HCT116 (cell line): ENCODE results near the gene CEMP1. TPM values are rescaled to one million over a fixed set of nuclear protein-coding genes. Genes with fewer than 3 reads are reported as not detected.

ENCODE experiments used
- ATAC-seq: fragments of 200-7000 bp; cut with Tn5 transposase; 2 replicates; pipeline ENCODE4 v1.9.1; 2020; ENCODE audit warnings: mild to moderate bottlenecking, moderate library complexity
- BruUV-seq: library from RNA; stranded (reverse); fragments of 400-500 nt; replicated peaks from 2 replicates; lab custom pipeline; 2021; lab: Mats Ljungman, UMichigan
- CTCF ChIA-PET: fragments of 300-600 bp; sonication (Branson Sonifier 250); formaldehyde crosslinking; loops from one replicate; lab custom pipeline; 2021; ENCODE audit warnings: antibody characterized with exemption; lab: Charles Lee
- POLR2A ChIA-PET: fragments of 300-600, 350-600 bp; sonication (Branson Sonifier 250); formaldehyde crosslinking; loops from one replicate; lab custom pipeline; 2021; ENCODE audit warnings: antibody characterized with exemption; lab: Charles Lee
- RAD21 ChIA-PET, 2 experiments: fragments of 300-600 bp; sonication (Branson Sonifier 250); formaldehyde crosslinking; loops; one replicate each; lab custom pipeline; 2023; ENCODE audit warnings: low total read pairs in 2 of 2; ENCODE audit not compliant: uncharacterized antibody in 2 of 2, unreplicated experiment in 2 of 2, low non-redundant PET in 1 of 2; lab: Charles Lee
- DNase-seq: peaks from one replicate; pipeline ENCODE4 v3.0.0-alpha.2; 2010; ENCODE audit warnings: low read depth, low spot score
- H2AFZ ChIP-seq: fragments of 200-600 bp; shearing (Covaris generic), sonication (generic); 2 replicates; pipeline ENCODE4 v1.6.1; 2017; ENCODE audit warnings: low read depth, mixed run types, mixed read lengths, antibody characterized with exemption, low read length; ENCODE audit not compliant: poor library complexity, severe bottlenecking
- H3K27ac ChIP-seq: 2 replicates; pipeline ENCODE4 v1.5.1; 2012; ENCODE audit warnings: low read depth, low read length
- H3K27me3 ChIP-seq: fragments of 200-600 bp; sonication (generic); 2 replicates; pipeline ENCODE4 v1.6.1; 2016; ENCODE audit warnings: mixed run types, low read length, mixed read lengths; ENCODE audit not compliant: insufficient read depth
- H3K36me3 ChIP-seq, 2 experiments: fragments of 200-500 bp in 1 of 2; fragments of 200-600 bp in 1 of 2; sonication (Bioruptor generic) in 1 of 2; sonication (generic) in 1 of 2; 2 replicates each; pipeline versions ENCODE4 v1.5.1 to v1.6.1; 2014 to 2016; ENCODE audit warnings: low read length in 2 of 2, inconsistent platforms in 1 of 2, mixed read lengths in 1 of 2, mixed run types in 1 of 2; ENCODE audit not compliant: insufficient read depth in 2 of 2, control insufficient read depth in 1 of 2
- H3K4me1 ChIP-seq, 2 experiments: fragments of 200-600 bp in 1 of 2; sonication (generic) in 1 of 2; 2 replicates each; pipeline versions ENCODE4 v1.5.1 to v1.6.1; 2012 to 2017; ENCODE audit warnings: low read length in 2 of 2, inconsistent platforms in 1 of 2, mild to moderate bottlenecking in 1 of 2, mixed read lengths in 1 of 2, mixed run types in 1 of 2, moderate library complexity in 1 of 2; ENCODE audit not compliant: insufficient read depth in 2 of 2, control insufficient read depth in 1 of 2
- H3K4me2 ChIP-seq: fragments of 200-600 bp; sonication (generic); 2 replicates; pipeline ENCODE4 v1.6.1; 2017; ENCODE audit warnings: mixed run types, low read length, mixed read lengths
- H3K4me3 ChIP-seq, 2 experiments: fragments of 200-600 bp in 1 of 2; sonication (generic) in 1 of 2; replicated peaks in 1 of 2; 2 replicates each; pipeline ENCODE4 v1.5.1; 2011 to 2016; ENCODE audit warnings: low read length in 2 of 2, control low read depth in 1 of 2, low read depth in 1 of 2, mild to moderate bottlenecking in 1 of 2, mixed read lengths in 1 of 2, mixed run types in 1 of 2
- H3K79me2 ChIP-seq: fragments of 200-600 bp; sonication (generic); 2 replicates; pipeline ENCODE4 v1.6.1; 2017; ENCODE audit warnings: mild to moderate bottlenecking, mixed run types, low read length, moderate library complexity, mixed read lengths; ENCODE audit not compliant: insufficient read depth
- H3K9ac ChIP-seq: fragments of 200-600 bp; sonication (generic); 2 replicates; pipeline ENCODE4 v1.6.1; 2016; ENCODE audit warnings: low read length, mixed read lengths
- H3K9me2 ChIP-seq: fragments of 200-600 bp; sonication (generic), shearing (Covaris generic); 2 replicates; pipeline ENCODE4 v1.6.1; 2017; ENCODE audit warnings: mixed run types, mild to moderate bottlenecking, moderate library complexity; ENCODE audit not compliant: insufficient read depth
- H3K9me3 ChIP-seq, 2 experiments: fragments of 200-500 bp in 1 of 2; fragments of 200-600 bp in 1 of 2; sonication (Bioruptor generic) in 1 of 2; sonication (generic) in 1 of 2; 2 replicates each; pipeline ENCODE4 v1.6.1; 2014 to 2017; ENCODE audit warnings: low read length in 2 of 2, mixed read lengths in 2 of 2, inconsistent platforms in 1 of 2, low read depth in 1 of 2, mild to moderate bottlenecking in 1 of 2, mixed run types in 1 of 2, moderate library complexity in 1 of 2; ENCODE audit not compliant: control insufficient read depth in 1 of 2, insufficient read depth in 1 of 2
- H4K20me1 ChIP-seq: fragments of 200-600 bp; sonication (generic), shearing (Covaris generic); 2 replicates; pipeline ENCODE4 v1.6.1; 2017; ENCODE audit warnings: mixed run types, mild to moderate bottlenecking, moderate library complexity; ENCODE audit not compliant: insufficient read depth
- CBX3 ChIP-seq: IDR thresholded peaks from 2 replicates; pipeline ENCODE4 v1.6.1; 2012; ENCODE audit warnings: low read depth
- CTCF ChIP-seq, 3 experiments: fragments of 200-600 bp in 1 of 3; sonication (generic) in 1 of 3; IDR thresholded peaks in 2 of 3; conservative IDR thresholded peaks in 1 of 3; 2 replicates each; pipeline ENCODE4 v1.5.1; 2012 to 2017; ENCODE audit warnings: low read depth in 2 of 3, low read length in 2 of 3, antibody characterized with exemption in 1 of 3, borderline replicate concordance in 1 of 3, control low read depth in 1 of 3, mild to moderate bottlenecking in 1 of 3, mixed read lengths in 1 of 3, mixed run types in 1 of 3, moderate library complexity in 1 of 3; ENCODE audit not compliant: insufficient read depth in 1 of 3
- FOSL1 ChIP-seq: IDR thresholded peaks from 2 replicates; pipeline ENCODE4 v1.6.1; 2012; ENCODE audit warnings: low read depth
- intact Hi-C: fragments of 100-400 bp; cut with micrococcal nuclease; formaldehyde crosslinking; loops from 2 replicates; pipeline ENCODE4 v1.10.0; 2022
- total RNA-seq: library from RNA; stranded (reverse); gene quantifications from one replicate; pipeline ENCODE4 v1.2.1, GENCODE V29; 2021; ENCODE audit not compliant: unreplicated experiment

The CEMP1 gene
- total RNA-seq, 1 experiment from 2014 or later, result 0.32 TPM

- intact Hi-C loops, result no loop called here
- POLR2A ChIA-PET, result no interaction called here
- Histone ChIP-seq H3K9me3 (no peaks in the 10 kb centered on the region), H3K27ac (no peak overlapping the region), H3K9me2 (no peaks in the 10 kb centered on the region), H3K4me3 (no peak overlapping the region), H3K27me3 (no peaks in the 10 kb centered on the region), H3K4me2 (no peak overlapping the region), H4K20me1 (no peaks in the 10 kb centered on the region), H2AFZ (no peak overlapping the region), H3K4me1 (peaks cover 6 to 29% of the 10 kb centered on the region in 2 experiments; a peak in 3 of 4 replicates), H3K79me2 (peaks cover 6% of the 10 kb centered on the region), H3K36me3 (peaks cover 9 to 29% of the 10 kb centered on the region in 2 experiments; a peak in 3 of 4 replicates), H3K9ac (no peak overlapping the region)
- no TSS peak for BruUV-seq
- CTCF ChIA-PET, result no interaction called here
- ATAC-seq, result no peak
- TF ChIP-seq CBX3 (no peak), CTCF (IDR thresholded peaks at IDR 0.05 in 2 of 3, conservative IDR thresholded peaks at IDR 0.05 in 1 of 3; ENCODE audit: borderline replicate concordance in 1 of 3, insufficient read depth in 1 of 3, low read depth in 2 of 3, low read length in 2 of 3) (peak in 2 of 3 experiments; percentile 7 to 38; a peak in 1 of 6 replicates), FOSL1 (no peak)
- no peak for DNase-seq
- RAD21 ChIA-PET, result no interaction called here
Observed at GRCh38 chr16:2529061-2529931, 1.9 kb downstream of the CEMP1 start.
